CD4-positive, CD25-positive, alpha-beta regulatory T cell (primary cell): ENCODE data around the gene CABLES1. TPM values are rescaled to one million over a fixed set of nuclear protein-coding genes. Genes with fewer than 3 reads are reported as not detected.

Source experiments
- ATAC-seq, 2 donors: fragments of 150-1000 bp; cut with Tn5 transposase; one replicate each; pipeline ENCODE4 v1.10.0; 2021; ENCODE audit warnings: low read depth in 2 of 2, moderate number of reproducible peaks in 2 of 2, moderate library complexity in 1 of 2
- DNase-seq, 3 donors: peaks; one replicate each; pipeline versions ENCODE4 v3.0.0 to v3.0.0-alpha.2; 2012 to 2022; ENCODE audit warnings: mixed read lengths in 1 of 3
- H3K27ac ChIP-seq: one replicate; pipeline ENCODE4 v1.7.0; 2013; ENCODE audit warnings: mild to moderate bottlenecking, low read length; ENCODE audit not compliant: insufficient read depth, poor library complexity, severe bottlenecking
- H3K27me3 ChIP-seq: one replicate; pipeline ENCODE4 v1.7.0; 2013; ENCODE audit warnings: low read length; ENCODE audit not compliant: control insufficient read depth, insufficient read depth
- H3K36me3 ChIP-seq: one replicate; pipeline ENCODE4 v1.7.0; 2013; ENCODE audit warnings: mild to moderate bottlenecking, low read length, moderate library complexity; ENCODE audit not compliant: control insufficient read depth, insufficient read depth
- H3K4me1 ChIP-seq: 2 replicates; pipeline ENCODE4 v1.7.0; 2013; ENCODE audit warnings: mild to moderate bottlenecking, low read length; ENCODE audit not compliant: insufficient read depth, control insufficient read depth, poor library complexity, severe bottlenecking
- H3K4me3 ChIP-seq: one replicate; pipeline ENCODE4 v1.7.0; 2013; ENCODE audit warnings: low read depth, mild to moderate bottlenecking, low read length, moderate library complexity
- H3K9me3 ChIP-seq, 2 experiments: 1 replicate in 1 of 2; 2 replicates in 1 of 2; pipeline ENCODE4 v1.7.0; 2013; ENCODE audit warnings: low read length in 2 of 2, mild to moderate bottlenecking in 1 of 2, moderate library complexity in 1 of 2; ENCODE audit not compliant: control insufficient read depth in 2 of 2
- H3K27ac Mint-ChIP-seq, 3 donors: one replicate each; pipeline ENCODE4 v1.8.0; 2020 to 2022; ENCODE audit warnings: mild to moderate bottlenecking in 3 of 3, mixed read lengths in 3 of 3, moderate library complexity in 2 of 3
- H3K27me3 Mint-ChIP-seq: one replicate; pipeline ENCODE4 v1.8.0; 2022; ENCODE audit warnings: mild to moderate bottlenecking, mixed read lengths
- H3K36me3 Mint-ChIP-seq: one replicate; pipeline ENCODE4 v1.8.0; 2020; ENCODE audit warnings: mixed read lengths
- H3K4me1 Mint-ChIP-seq, 4 donors: one replicate each; pipeline ENCODE4 v1.8.0; 2020 to 2022; ENCODE audit warnings: mixed read lengths in 4 of 4, mild to moderate bottlenecking in 1 of 4
- H3K4me3 Mint-ChIP-seq, 4 donors: one replicate each; pipeline ENCODE4 v1.8.0; 2020 to 2022; ENCODE audit warnings: mild to moderate bottlenecking in 4 of 4, mixed read lengths in 4 of 4, moderate library complexity in 3 of 4
- H3K9me3 Mint-ChIP-seq, 7 donors: one replicate each; pipeline ENCODE4 v1.8.0; 2020 to 2022; ENCODE audit warnings: mixed read lengths in 7 of 7, mild to moderate bottlenecking in 3 of 7, moderate library complexity in 2 of 7
- polyA plus RNA-seq, 4 donors: library from polyadenylated mRNA; unstranded; fragments of 300-500 nt; fragmentation: Illumina TruSeq; gene quantifications; one replicate each; pipeline ENCODE4 v1.2.3, GENCODE V29; 2021
- total RNA-seq: library from RNA; stranded (reverse); gene quantifications from one replicate; pipeline ENCODE4 v1.2.3, GENCODE V29; 2022

The CABLES1 gene
- total and polyA plus RNA-seq, 5 donors from 2014 or later = 0.46 to 5.4 TPM; not detected in 3

- peaks cover 0 to 5% (median 0%) of the 10 kb centered on the region in 7 donors for H3K9me3 Mint-ChIP-seq
- DNase-seq = no peak
- Histone ChIP-seq H3K4me1 (peaks cover 7% of the 10 kb centered on the region), H3K4me3 (no peak overlapping the region), H3K9me3 (no peaks in the 10 kb centered on the region), H3K27me3 (no peaks in the 10 kb centered on the region), H3K27ac (no peak overlapping the region), H3K36me3 (no peaks in the 10 kb centered on the region)
- no peak overlapping the region for H3K27ac Mint-ChIP-seq
- H3K4me1 Mint-ChIP-seq = peaks cover 0 to 9% (median 3%) of the 10 kb centered on the region in 4 donors
- H3K27me3 Mint-ChIP-seq = no peaks in the 10 kb centered on the region
- H3K4me3 Mint-ChIP-seq = no peak overlapping the region
- no peak for ATAC-seq
- H3K36me3 Mint-ChIP-seq = no peaks in the 10 kb centered on the region
Observed at GRCh38 chr18:23212161-23212560, 76.9 kb downstream of the CABLES1 start.

DNA sequence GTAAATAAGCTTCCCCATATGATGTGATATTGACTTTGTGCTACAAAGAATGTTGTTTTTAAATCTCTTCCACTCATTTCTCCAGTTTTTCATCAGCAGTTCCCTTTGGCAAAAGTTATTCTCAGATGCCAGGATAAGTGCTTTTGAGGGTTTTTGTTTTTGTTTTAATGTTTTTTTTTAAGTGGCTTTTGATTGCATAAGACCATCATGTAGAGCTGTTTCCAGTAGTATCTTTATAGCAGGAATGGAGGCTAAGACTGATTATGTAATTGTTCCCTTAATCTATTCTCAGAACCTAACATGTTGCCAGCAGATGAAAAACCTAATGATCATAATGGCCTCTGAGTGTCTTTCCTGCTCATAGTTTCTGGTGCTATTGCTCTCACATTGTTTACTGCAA is 77.9 kb downstream of the CABLES1 start:
- no peak overlapping the region for H3K27ac ChIP-seq
- Mint-ChIP-seq H3K27ac (no peak overlapping the region), H3K4me1 (peaks cover 0 to under 1% (median 0%) of the 10 kb centered on the region in 4 donors), H3K27me3 (no peaks in the 10 kb centered on the region), H3K9me3 (peaks cover 0 to 5% (median 0%) of the 10 kb centered on the region in 7 donors), H3K36me3 (no peaks in the 10 kb centered on the region), H3K4me3 (no peak overlapping the region)
- no peaks in the 10 kb centered on the region for H3K36me3 ChIP-seq
- H3K9me3 ChIP-seq = no peaks in the 10 kb centered on the region
- ATAC-seq = no peak
- DNase-seq = no peak
- H3K4me3 ChIP-seq = no peak overlapping the region
- no peaks in the 10 kb centered on the region for H3K27me3 ChIP-seq
- H3K4me1 ChIP-seq = no peaks in the 10 kb centered on the region

DNA sequence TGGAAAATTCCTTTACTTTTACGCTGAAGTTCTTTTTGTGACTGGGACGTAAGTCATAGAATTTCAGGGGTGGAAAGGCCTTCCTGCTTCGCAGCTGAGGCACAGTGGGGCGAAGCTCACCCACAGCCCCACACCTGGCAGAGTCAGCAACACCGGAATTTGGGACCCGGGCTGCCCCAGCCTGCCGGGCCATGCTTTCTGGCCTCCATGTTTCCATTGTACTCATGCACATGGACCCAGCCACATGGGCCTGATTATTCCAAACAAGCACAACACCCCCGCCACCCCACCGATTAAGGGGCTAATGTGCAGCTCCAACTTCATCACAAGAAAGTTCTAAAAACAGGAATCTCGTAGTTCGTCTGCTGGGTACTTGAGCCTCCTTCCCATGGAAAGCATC is 82.5 kb downstream of the CABLES1 start:
- H3K27me3 Mint-ChIP-seq = no peaks in the 10 kb centered on the region
- Histone ChIP-seq H3K27ac (no peak overlapping the region), H3K4me1 (no peaks in the 10 kb centered on the region), H3K27me3 (no peaks in the 10 kb centered on the region), H3K4me3 (no peak overlapping the region), H3K9me3 (no peaks in the 10 kb centered on the region), H3K36me3 (no peaks in the 10 kb centered on the region)
- no peaks in the 10 kb centered on the region for H3K4me1 Mint-ChIP-seq
- no peak overlapping the region for H3K4me3 Mint-ChIP-seq
- no peak overlapping the region for H3K27ac Mint-ChIP-seq
- no peak for DNase-seq
- H3K36me3 Mint-ChIP-seq = no peaks in the 10 kb centered on the region
- no peak for ATAC-seq
- no peaks in the 10 kb centered on the region for H3K9me3 Mint-ChIP-seq

DNA sequence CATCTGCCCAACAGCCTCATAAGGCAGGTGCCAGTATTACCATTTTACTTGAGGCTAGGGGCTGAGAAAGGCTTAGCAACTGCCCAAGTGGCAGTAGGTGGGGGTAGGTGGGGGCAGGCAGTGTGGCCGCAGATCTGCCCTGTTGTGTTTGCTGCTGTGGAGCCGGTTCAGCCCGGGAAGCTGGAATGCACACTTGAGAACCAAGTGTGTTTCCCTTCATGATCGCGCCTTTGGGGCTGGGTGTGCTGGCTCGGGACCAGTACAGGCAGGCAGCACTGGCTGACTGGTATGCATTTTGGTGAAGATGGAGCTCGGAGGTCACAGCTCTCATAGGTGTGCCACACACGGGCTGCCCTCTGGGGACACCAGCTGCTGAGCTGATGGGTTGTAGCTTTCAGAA is 85.1 kb downstream of the CABLES1 start:
- no peaks in the 10 kb centered on the region for H3K9me3 Mint-ChIP-seq
- no peaks in the 10 kb centered on the region for H3K36me3 Mint-ChIP-seq
- Histone ChIP-seq H3K4me1 (no peaks in the 10 kb centered on the region), H3K9me3 (no peaks in the 10 kb centered on the region), H3K27ac (no peak overlapping the region), H3K27me3 (no peaks in the 10 kb centered on the region), H3K36me3 (no peaks in the 10 kb centered on the region), H3K4me3 (no peak overlapping the region)
- no peak for ATAC-seq
- H3K27ac Mint-ChIP-seq = no peak overlapping the region
- no peak overlapping the region for H3K4me3 Mint-ChIP-seq
- no peak for DNase-seq
- no peaks in the 10 kb centered on the region for H3K4me1 Mint-ChIP-seq
- no peaks in the 10 kb centered on the region for H3K27me3 Mint-ChIP-seq

- Histone ChIP-seq H3K4me3 (no peak overlapping the region), H3K27ac (no peak overlapping the region), H3K36me3 (no peaks in the 10 kb centered on the region), H3K4me1 (peaks cover 9% of the 10 kb centered on the region), H3K27me3 (no peaks in the 10 kb centered on the region), H3K9me3 (no peaks in the 10 kb centered on the region)
- DNase-seq (no peak), ATAC-seq (no peak)
- Mint-ChIP-seq H3K36me3 (no peaks in the 10 kb centered on the region), H3K4me1 (peaks cover under 1 to 7% (median 3%) of the 10 kb centered on the region in 4 donors), H3K9me3 (no peaks in the 10 kb centered on the region), H3K4me3 (no peak overlapping the region), H3K27ac (no peak overlapping the region), H3K27me3 (no peaks in the 10 kb centered on the region)
Observed at GRCh38 chr18:23223641-23224040, 88.4 kb downstream of the CABLES1 start.

GRCh38 chr18:23225503-23225902 is 90.2 kb downstream of the CABLES1 start:
- ATAC-seq = no peak
- Mint-ChIP-seq H3K36me3 (no peaks in the 10 kb centered on the region), H3K27ac (peak overlapping the region in 1 of 3 donors; percentile 60)

DNA sequence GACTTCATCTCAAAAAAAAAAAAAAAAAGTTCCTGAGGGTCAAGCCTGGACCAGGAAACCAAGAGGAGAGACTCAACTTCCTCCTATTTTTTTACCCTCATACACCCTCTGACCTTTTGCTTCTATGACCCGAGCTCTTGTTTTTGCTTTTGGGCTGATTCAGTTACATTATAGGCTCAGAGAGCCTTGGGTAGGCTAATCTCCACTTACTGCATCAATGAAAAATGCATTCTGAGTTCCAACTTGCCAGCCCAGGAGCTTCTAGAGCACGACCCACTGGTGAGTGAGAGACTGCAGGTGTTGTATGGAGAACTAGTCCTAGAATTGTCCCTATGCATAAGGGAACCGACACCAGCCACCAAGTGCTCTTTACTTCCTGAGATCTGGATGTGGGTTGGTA is 91.1 kb downstream of the CABLES1 start:
- no peak overlapping the region for H3K4me3 Mint-ChIP-seq
- H3K27me3 Mint-ChIP-seq = no peaks in the 10 kb centered on the region
- H3K27me3 ChIP-seq = no peaks in the 10 kb centered on the region
- no peaks in the 10 kb centered on the region for H3K36me3 ChIP-seq
- no peak for DNase-seq
- ATAC-seq = no peak
- H3K9me3 ChIP-seq = no peaks in the 10 kb centered on the region
- peaks cover 28% of the 10 kb centered on the region for H3K4me1 ChIP-seq
- no peak overlapping the region for H3K4me3 ChIP-seq
- H3K36me3 Mint-ChIP-seq = no peaks in the 10 kb centered on the region
- H3K9me3 Mint-ChIP-seq = no peaks in the 10 kb centered on the region
- H3K27ac Mint-ChIP-seq = no peak overlapping the region
- H3K4me1 Mint-ChIP-seq = peaks cover 6 to 26% (median 13%) of the 10 kb centered on the region in 4 donors
- no peak overlapping the region for H3K27ac ChIP-seq

More at GRCh38 chr18:23225503-23225902, 90.2 kb downstream of the CABLES1 start:
- no peaks in the 10 kb centered on the region for H3K27me3 Mint-ChIP-seq
- no peak overlapping the region for H3K4me3 ChIP-seq
- no peak overlapping the region for H3K27ac ChIP-seq
- H3K27me3 ChIP-seq = no peaks in the 10 kb centered on the region
- peaks cover 20% of the 10 kb centered on the region for H3K4me1 ChIP-seq
- DNase-seq = no peak
- H3K9me3 Mint-ChIP-seq = no peaks in the 10 kb centered on the region
- no peaks in the 10 kb centered on the region for H3K9me3 ChIP-seq
- no peaks in the 10 kb centered on the region for H3K36me3 ChIP-seq
- no peak overlapping the region for H3K4me3 Mint-ChIP-seq
- peaks cover 6 to 19% (median 9%) of the 10 kb centered on the region in 4 donors for H3K4me1 Mint-ChIP-seq

DNA sequence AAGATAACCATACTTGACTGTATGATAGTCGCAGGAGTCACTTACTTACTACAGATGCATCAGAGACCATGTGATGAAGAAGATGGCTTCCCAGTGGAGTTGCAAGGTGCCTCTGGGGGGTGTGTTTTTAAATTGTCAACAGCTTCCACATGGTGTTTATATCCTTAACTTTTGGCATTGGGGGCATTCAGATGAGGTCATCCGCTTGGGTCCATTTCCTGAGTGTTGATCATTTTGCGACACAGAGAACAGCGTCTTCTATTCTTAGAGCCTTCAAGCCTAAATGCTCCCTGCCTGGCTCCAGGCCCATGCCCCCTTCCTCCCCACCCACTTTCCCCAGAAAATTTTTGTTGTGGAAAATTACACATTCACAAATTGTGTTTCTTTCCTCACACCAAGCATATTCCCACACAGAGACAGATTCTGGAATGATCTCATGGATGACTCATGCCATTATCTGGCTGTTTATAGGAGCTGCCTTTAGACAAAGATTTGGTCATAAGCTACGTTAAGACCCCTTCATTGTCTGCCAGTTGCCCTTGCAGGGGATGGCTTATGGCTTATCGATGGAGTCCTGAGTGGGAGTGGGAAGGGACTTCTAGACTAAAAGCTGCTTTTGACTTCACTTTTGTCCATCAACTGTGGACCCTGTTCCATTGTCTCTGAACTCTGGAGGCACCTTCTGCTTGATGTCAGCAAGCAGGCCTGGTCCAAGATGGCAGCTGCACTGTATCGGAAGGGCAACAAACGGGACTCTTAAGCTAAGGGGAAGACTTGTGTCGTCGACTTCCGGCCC is 91.8 kb downstream of the CABLES1 start:
- Histone ChIP-seq H3K27me3 (no peaks in the 10 kb centered on the region), H3K9me3 (no peaks in the 10 kb centered on the region), H3K4me1 (peaks cover 36% of the 10 kb centered on the region), H3K27ac (no peak overlapping the region), H3K36me3 (no peaks in the 10 kb centered on the region), H3K4me3 (no peak overlapping the region)
- Mint-ChIP-seq H3K27me3 (no peaks in the 10 kb centered on the region), H3K27ac (peak overlapping the region in 1 of 3 donors; percentile 20), H3K36me3 (no peaks in the 10 kb centered on the region), H3K4me3 (no peak overlapping the region), H3K9me3 (no peaks in the 10 kb centered on the region), H3K4me1 (peaks cover 11 to 33% (median 18%) of the 10 kb centered on the region in 4 donors)
- no peak for ATAC-seq
- no peak for DNase-seq
